H9 (cell line): ENCODE measurements around the gene ARHGEF25. TPM values are rescaled to one million over a fixed set of nuclear protein-coding genes. Genes with fewer than 3 reads are reported as not detected.

Source experiments
- DNase-seq: peaks from one replicate; pipeline ENCODE4 v3.0.0-alpha.2; 2017
- H2AFZ ChIP-seq: one replicate; pipeline ENCODE4 v1.6.1; 2013; ENCODE audit warnings: mild to moderate bottlenecking, low read length, control low read depth, moderate library complexity
- H2AK5ac ChIP-seq: 2 replicates; pipeline ENCODE4 v1.6.1; 2013; ENCODE audit warnings: low read length, control low read depth, mixed read lengths; ENCODE audit not compliant: insufficient read length
- H2BK120ac ChIP-seq: one replicate; pipeline ENCODE4 v1.6.1; 2013; ENCODE audit warnings: low read depth, mild to moderate bottlenecking, low read length, control low read depth, inconsistent platforms; ENCODE audit not compliant: poor library complexity, severe bottlenecking
- H2BK12ac ChIP-seq: 2 replicates; pipeline ENCODE4 v1.6.1; 2013; ENCODE audit warnings: low read length, control low read depth, mixed read lengths, low read depth; ENCODE audit not compliant: insufficient read length
- H2BK15ac ChIP-seq: 2 replicates; pipeline ENCODE4 v1.6.1; 2013; ENCODE audit warnings: low read depth, low read length, control low read depth
- H2BK20ac ChIP-seq: one replicate; pipeline ENCODE4 v1.6.1; 2013; ENCODE audit warnings: low read depth, mild to moderate bottlenecking, low read length, control low read depth, inconsistent platforms; ENCODE audit not compliant: poor library complexity, severe bottlenecking
- H2BK5ac ChIP-seq: 2 replicates; pipeline ENCODE4 v1.6.1; 2013; ENCODE audit warnings: low read length, control low read depth, mixed read lengths; ENCODE audit not compliant: insufficient read length
- H3K14ac ChIP-seq: 2 replicates; pipeline ENCODE4 v1.6.1; 2013; ENCODE audit warnings: low read length, control low read depth; ENCODE audit not compliant: insufficient read depth
- H3K18ac ChIP-seq: 2 replicates; pipeline ENCODE4 v1.6.1; 2013; ENCODE audit warnings: low read depth, mild to moderate bottlenecking, mixed read lengths, low read length, control low read depth; ENCODE audit not compliant: insufficient read length
- H3K23ac ChIP-seq: 2 replicates; pipeline ENCODE4 v1.6.1; 2013; ENCODE audit warnings: low read length, control low read depth, mixed read lengths, low read depth; ENCODE audit not compliant: insufficient read length
- H3K23me2 ChIP-seq: 2 replicates; pipeline ENCODE4 v1.6.1; 2013; ENCODE audit warnings: low read depth, mild to moderate bottlenecking, mixed read lengths, low read length, control low read depth; ENCODE audit not compliant: insufficient read length, poor library complexity, severe bottlenecking
- H3K27ac ChIP-seq: 2 replicates; pipeline ENCODE4 v1.5.1; 2013; ENCODE audit warnings: low read length, control low read depth, mixed read lengths, low read depth; ENCODE audit not compliant: insufficient read length
- H3K27me3 ChIP-seq: 2 replicates; pipeline ENCODE4 v1.6.1; 2013; ENCODE audit warnings: low read length, control low read depth, inconsistent platforms; ENCODE audit not compliant: insufficient read depth
- H3K4ac ChIP-seq: 2 replicates; pipeline ENCODE4 v1.6.1; 2013; ENCODE audit warnings: low read depth, mild to moderate bottlenecking, control low read depth, inconsistent platforms, low read length, moderate library complexity
- H3K4me1 ChIP-seq: 2 replicates; pipeline ENCODE4 v1.6.1; 2013; ENCODE audit warnings: low read length, control low read depth, inconsistent platforms; ENCODE audit not compliant: insufficient read depth
- H3K4me2 ChIP-seq: 2 replicates; pipeline ENCODE4 v1.6.1; 2013; ENCODE audit warnings: low read length, control low read depth, mixed read lengths; ENCODE audit not compliant: insufficient read length, insufficient read depth
- H3K56ac ChIP-seq: 2 replicates; pipeline ENCODE4 v1.6.1; 2013; ENCODE audit warnings: low read depth, mild to moderate bottlenecking, mixed read lengths, low read length, control low read depth; ENCODE audit not compliant: insufficient read length
- H3K79me1 ChIP-seq: 2 replicates; pipeline ENCODE4 v1.6.1; 2013; ENCODE audit warnings: low read depth, mild to moderate bottlenecking, moderate library complexity, low read length, control low read depth, inconsistent platforms; ENCODE audit not compliant: insufficient read depth, poor library complexity, severe bottlenecking
- H3K79me2 ChIP-seq: 2 replicates; pipeline ENCODE4 v1.6.1; 2013; ENCODE audit warnings: low read length, control low read depth, inconsistent platforms; ENCODE audit not compliant: insufficient read depth
- H3K9ac ChIP-seq: 2 replicates; pipeline ENCODE4 v1.6.1; 2013; ENCODE audit warnings: low read length, control low read depth, mixed read lengths; ENCODE audit not compliant: insufficient read length; ENCODE audit errors: extremely low read depth
- H3K9me3 ChIP-seq: one replicate; pipeline ENCODE4 v1.6.1; 2013; ENCODE audit warnings: low read depth, low read length, inconsistent platforms; ENCODE audit not compliant: control insufficient read depth
- H3T11ph ChIP-seq: one replicate; pipeline ENCODE4 v1.6.1; 2013; ENCODE audit warnings: mild to moderate bottlenecking, low read length, control low read depth, inconsistent platforms
- H4K20me1 ChIP-seq: one replicate; pipeline ENCODE4 v1.6.1; 2013; ENCODE audit not compliant: control insufficient read depth, insufficient read length, insufficient read depth
- H4K5ac ChIP-seq: 2 replicates; pipeline ENCODE4 v1.6.1; 2013; ENCODE audit warnings: low read depth, mild to moderate bottlenecking, mixed read lengths, low read length, control low read depth; ENCODE audit not compliant: insufficient read length
- H4K8ac ChIP-seq: replicated peaks from 2 replicates; pipeline ENCODE4 v1.6.1; 2013; ENCODE audit warnings: low read length, control low read depth, mixed read lengths, low read depth; ENCODE audit not compliant: insufficient read length
- H4K91ac ChIP-seq: 2 replicates; pipeline ENCODE4 v1.6.1; 2013; ENCODE audit warnings: low read depth, mild to moderate bottlenecking, moderate library complexity, mixed read lengths, low read length, control low read depth; ENCODE audit not compliant: insufficient read length
- H3K27ac Mint-ChIP-seq, 3 experiments: 2 replicates in 2 of 3; 3 replicates in 1 of 3; pipeline ENCODE4 v1.8.0; 2020 to 2021; ENCODE audit warnings: mixed read lengths in 3 of 3, mild to moderate bottlenecking in 1 of 3, moderate library complexity in 1 of 3
- H3K27me3 Mint-ChIP-seq: 2 replicates; pipeline ENCODE4 v1.8.0; 2021; ENCODE audit warnings: low read depth, mild to moderate bottlenecking, moderate library complexity, mixed read lengths
- H3K36me3 Mint-ChIP-seq, 3 experiments: 2 replicates in 2 of 3; 3 replicates in 1 of 3; pipeline ENCODE4 v1.8.0; 2020 to 2021; ENCODE audit warnings: low read depth in 3 of 3, mixed read lengths in 3 of 3; ENCODE audit not compliant: insufficient read depth in 1 of 3
- H3K4me1 Mint-ChIP-seq, 2 experiments: 2 replicates each; pipeline ENCODE4 v1.8.0; 2020; ENCODE audit warnings: mixed read lengths in 2 of 2
- H3K4me3 Mint-ChIP-seq, 2 experiments: 2 replicates in 1 of 2; 3 replicates in 1 of 2; pipeline ENCODE4 v1.8.0; 2020 to 2021; ENCODE audit warnings: mild to moderate bottlenecking in 2 of 2, mixed read lengths in 2 of 2, moderate library complexity in 1 of 2
- H3K9me3 Mint-ChIP-seq, 2 experiments: 2 replicates in 1 of 2; 3 replicates in 1 of 2; pipeline ENCODE4 v1.8.0; 2020; ENCODE audit warnings: mild to moderate bottlenecking in 2 of 2, mixed read lengths in 2 of 2, moderate library complexity in 1 of 2
- CTCF ChIP-seq: fragments of 200-600 bp; sonication (generic); conservative IDR thresholded peaks from 3 replicates; pipeline ENCODE4 v1.8.0; 2021; ENCODE audit warnings: antibody characterized with exemption, mild to moderate bottlenecking
- WGBS: extraction: QIAGEN DNeasy Blood & Tissue Kit; methylation state at CpG from one replicate; pipeline ENCODE4 v1.1.7; 2013; ENCODE audit warnings: missing lambda C conversion rate, low lambda C conversion rate, mixed read lengths; ENCODE audit not compliant: insufficient read length; ENCODE audit errors: extremely low coverage; 5-methylcytosine and 5-hydroxymethylcytosine counted together
- total RNA-seq: library from RNA; stranded (reverse); gene quantifications from 2 replicates; pipeline ENCODE4 v1.2.1, GENCODE V29; 2021

Gene ARHGEF25
- total RNA-seq, 1 experiment from 2014 or later: 22.6 TPM

- TF ChIP-seq CTCF: no peak
- Histone ChIP-seq H3K23ac (no peak overlapping the region), H3K4me1 (no peaks in the 10 kb centered on the region), H3K14ac (no peak overlapping the region), H3K56ac (no peak overlapping the region), H3K79me1 (no peaks in the 10 kb centered on the region), H3K27ac (no peak overlapping the region), H4K8ac (no peak overlapping the region), H3K23me2 (peaks cover 12% of the 10 kb centered on the region), H2AFZ (no peak overlapping the region), H2AK5ac (no peak overlapping the region), H2BK5ac (no peak overlapping the region), H3K9ac (no peak overlapping the region), H3K9me3 (no peaks in the 10 kb centered on the region), H2BK12ac (no peak overlapping the region), H4K5ac (no peak overlapping the region), H3K4me2 (no peak overlapping the region), H2BK15ac (no peak overlapping the region), H4K91ac (no peak overlapping the region), H2BK120ac (no peak overlapping the region), H3K79me2 (no peaks in the 10 kb centered on the region), H3K4ac (no peak overlapping the region), H3K27me3 (peaks cover 94% of the 10 kb centered on the region), H3T11ph (no peak overlapping the region), H4K20me1 (no peaks in the 10 kb centered on the region), H2BK20ac (no peak overlapping the region), H3K18ac (no peak overlapping the region)
- DNase-seq: peak; percentile 30
- Mint-ChIP-seq H3K36me3 (no peaks in the 10 kb centered on the region; a peak in 3 of 7 replicates), H3K4me3 (peak overlapping the region in 1 of 2 experiments; percentile 46; a peak in 2 of 5 replicates), H3K27ac (peak overlapping the region in 1 of 3 experiments; percentile 68; a peak in 1 of 7 replicates), H3K27me3 (peaks cover 97% of the 10 kb centered on the region), H3K9me3 (no peaks in the 10 kb centered on the region), H3K4me1 (peaks cover 9 to 33% of the 10 kb centered on the region in 2 experiments)
- WGBS: no CpG with 5 or more reads among the region's 13 CpGs
Observed at GRCh38 chr12:57626111-57626920, 15.1 kb downstream of the ARHGEF25 start.
